Airway epithelial cell (primary cell): Measurements from ENCODE around the gene EHF. TPM values are rescaled to one million over a fixed set of nuclear protein-coding genes. Genes with fewer than 3 reads are reported as not detected.

ENCODE experiments used
- total RNA-seq: library from RNA; depleted of rRNA; stranded (reverse); fragments of >200 nt; gene quantifications from 2 replicates; pipeline ENCODE4 v1.2.3, GENCODE V29; 2015

EHF gene
- 99.6 and 160 TPM in 2 replicates for total RNA-seq

DNA sequence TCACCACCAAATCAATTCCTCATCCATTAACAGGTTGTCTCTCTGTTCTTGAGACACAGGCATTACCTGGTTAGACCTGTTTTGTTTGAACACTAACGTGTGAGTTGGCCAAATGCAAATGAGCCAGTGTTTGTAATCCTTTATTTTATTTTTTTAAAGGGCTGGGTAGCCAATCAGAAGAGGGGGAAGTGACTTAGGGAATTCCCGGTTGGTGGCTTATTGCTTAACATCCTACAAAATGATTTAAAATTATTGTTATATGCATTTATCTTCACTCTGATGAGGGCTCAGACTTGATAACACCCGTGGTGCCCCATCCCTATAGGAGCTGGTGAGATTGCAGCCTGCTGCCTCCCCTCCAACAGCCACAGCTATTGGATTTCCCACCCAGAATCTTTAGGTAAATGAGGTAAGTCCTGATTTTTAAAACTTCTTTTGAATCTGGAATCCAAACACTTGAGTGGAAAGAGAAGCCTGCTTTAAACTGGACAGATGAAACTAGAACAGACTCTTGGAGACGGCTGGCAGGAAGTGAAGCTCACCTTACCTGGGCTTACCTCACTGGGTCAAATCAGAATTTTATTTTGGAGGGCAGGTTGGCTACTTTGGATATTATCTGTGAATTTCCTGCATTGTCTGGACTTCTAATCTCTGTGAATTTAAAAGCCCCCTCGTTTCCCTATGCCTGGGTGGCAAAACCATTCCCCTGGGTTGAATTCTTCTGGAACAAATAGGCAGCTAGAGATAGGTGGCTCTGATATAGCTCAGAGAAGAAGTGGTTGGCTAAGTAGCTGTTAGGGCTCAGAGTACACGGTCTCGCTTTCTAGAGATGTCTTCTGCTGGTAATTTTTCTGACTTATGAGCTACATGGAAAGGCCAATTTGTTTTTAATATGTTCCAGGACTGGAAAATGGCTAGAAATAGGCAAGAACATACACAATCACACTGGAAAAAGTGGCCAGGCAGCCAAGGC is at the start of gene EHF:
EHF (plus strand) TSS at position 274 of the 973 bp plus-strand sequence. CDS start 21,538 bp downstream, outside the sequence.

Other genes starting within 250 kb of the EHF start
- gene CAT, start 182.2 kb upstream of the EHF start, total RNA-seq = 35.0 and 41.2 TPM in 2 replicates
- 0.74 and 1.9 TPM in 2 replicates for gene ELF5, start 107.3 kb upstream of the EHF start, total RNA-seq